Thyroid gland (tissue), 4 donors: Measurements from ENCODE around the gene FSTL4. TPM values are rescaled to one million over a fixed set of nuclear protein-coding genes. Genes with fewer than 3 reads are reported as not detected.
A peak's percentile ranks its signal among the peaks of the same experiment; 100 is the strongest.

Source experiments
- DNase-seq, 2 donors: peaks; one replicate each; pipeline ENCODE4 v3.0.0-alpha.2; 2019
- H3K27ac ChIP-seq, 3 donors: fragments of 200-600 bp; sonication (generic); 1 replicate in 2 of 3; 2 replicates in 1 of 3; pipeline ENCODE4 v1.5.1; 2016 to 2019; ENCODE audit warnings: mild to moderate bottlenecking in 1 of 3, moderate library complexity in 1 of 3
- H3K27me3 ChIP-seq: fragments of 200-600 bp; sonication (generic); one replicate; pipeline ENCODE4 v1.5.1; 2019
- H3K36me3 ChIP-seq, 2 donors: fragments of 200-600 bp; sonication (generic); one replicate each; pipeline ENCODE4 v1.5.1; 2016 to 2019
- H3K4me1 ChIP-seq, 2 donors: fragments of 200-600 bp; sonication (generic); one replicate each; pipeline ENCODE4 v1.5.1; 2017 to 2019
- H3K4me3 ChIP-seq, 3 donors: fragments of 200-600 bp; sonication (generic); replicated peaks in 1 of 3; 1 replicate in 2 of 3; 2 replicates in 1 of 3; pipeline ENCODE4 v1.5.1; 2016; ENCODE audit warnings: mild to moderate bottlenecking in 1 of 3
- H3K9me3 ChIP-seq: fragments of 200-600 bp; sonication (generic); one replicate; pipeline ENCODE4 v1.5.1; 2017
- CTCF ChIP-seq, 6 experiments: fragments of 200-600 bp in 3 of 6; fragments of 450-650 bp in 3 of 6; sonication (generic) in 3 of 6; IDR thresholded peaks; one replicate each; pipeline ENCODE4 v1.5.1; 2016 to 2019; ENCODE audit warnings: antibody characterized with exemption in 6 of 6, mild to moderate bottlenecking in 2 of 6, inconsistent platforms in 1 of 6, moderate library complexity in 1 of 6
- POLR2A ChIP-seq, 2 donors: fragments of 450-650 bp; IDR thresholded peaks; one replicate each; pipeline ENCODE4 v1.6.1; 2017; ENCODE audit warnings: antibody characterized with exemption in 2 of 2, mild to moderate bottlenecking in 2 of 2, moderate library complexity in 1 of 2
- WGBS, 2 donors: methylation state at CpG; one replicate each; pipeline ENCODE4 v1.1.5; 2017; 5-methylcytosine and 5-hydroxymethylcytosine counted together
- intact Hi-C: fragments of 100-400 bp; cut with DNase I; formaldehyde crosslinking; loops from one replicate; pipeline ENCODE4 v1.15.1; 2023
- total RNA-seq, 4 donors: library from RNA; depleted of rRNA; stranded (reverse); fragments of >200 nt; gene quantifications; one replicate each; pipeline ENCODE4 v1.2.3, GENCODE V29; 2016

Gene FSTL4
- total RNA-seq, 4 donors from 2014 or later = 0.10 to 0.13 TPM; not detected in 2

GRCh38 chr5:133412661-133413060, 199.7 kb downstream of the FSTL4 start:
- DNase-seq = no peak
- TF ChIP-seq CTCF (IDR thresholded peaks at IDR 0.05) = no peak
- no peak for TF ChIP-seq POLR2A (IDR thresholded peaks at IDR 0.05)
- H3K4me3 ChIP-seq = no peak overlapping the region
- no peaks in the 10 kb centered on the region for H3K4me1 ChIP-seq
- H3K27me3 ChIP-seq = no peaks in the 10 kb centered on the region
- no peaks in the 10 kb centered on the region for H3K9me3 ChIP-seq
- intact Hi-C loops = no loop called here
- WGBS, 2 donors = 88 to 90% methylated on average over 2 of the region's 2 CpGs
- H3K36me3 ChIP-seq = no peaks in the 10 kb centered on the region
- no peak overlapping the region for H3K27ac ChIP-seq

GRCh38 chr5:133410335-133410828, 202.0 kb downstream of the FSTL4 start:
- 88 to 91% methylated on average over 12 of the region's 12 CpGs for WGBS, 2 donors
- Histone ChIP-seq H3K27ac (no peak overlapping the region), H3K36me3 (no peaks in the 10 kb centered on the region), H3K27me3 (no peaks in the 10 kb centered on the region), H3K4me3 (no peak overlapping the region), H3K9me3 (no peaks in the 10 kb centered on the region), H3K4me1 (no peaks in the 10 kb centered on the region)
- TF ChIP-seq POLR2A (IDR thresholded peaks at IDR 0.05) (no peak), CTCF (IDR thresholded peaks at IDR 0.05) (no peak)
- DNase-seq = no peak
- intact Hi-C loops = no loop called here

GRCh38 chr5:133409210-133409674, 203.1 kb downstream of the FSTL4 start:
- TF ChIP-seq CTCF (IDR thresholded peaks at IDR 0.05) (no peak), POLR2A (IDR thresholded peaks at IDR 0.05) (no peak)

GRCh38 chr5:133408322-133408721, 204.0 kb downstream of the FSTL4 start:
- DNase-seq = no peak
- Histone ChIP-seq H3K27me3 (no peaks in the 10 kb centered on the region), H3K4me3 (no peak overlapping the region), H3K36me3 (no peaks in the 10 kb centered on the region), H3K4me1 (no peaks in the 10 kb centered on the region), H3K27ac (no peak overlapping the region), H3K9me3 (no peaks in the 10 kb centered on the region)
- intact Hi-C loops = no loop called here
- TF ChIP-seq POLR2A (IDR thresholded peaks at IDR 0.05) = no peak
- no peak for TF ChIP-seq CTCF (IDR thresholded peaks at IDR 0.05)
- 59 to 67% methylated on average over 5 to 8 of the region's 8 CpGs for WGBS, 2 donors

More at GRCh38 chr5:133409210-133409674, 203.1 kb downstream of the FSTL4 start:
- Histone ChIP-seq H3K4me1 (no peaks in the 10 kb centered on the region), H3K27me3 (no peaks in the 10 kb centered on the region), H3K4me3 (no peak overlapping the region), H3K36me3 (no peaks in the 10 kb centered on the region), H3K9me3 (no peaks in the 10 kb centered on the region), H3K27ac (no peak overlapping the region)
- intact Hi-C loops = no loop called here
- 86% methylated on average over 5 to 6 of the region's 6 CpGs for WGBS, 2 donors
- DNase-seq = no peak

GRCh38 chr5:133406977-133407632, 205.2 kb downstream of the FSTL4 start:
- H3K4me1 ChIP-seq = no peaks in the 10 kb centered on the region
- TF ChIP-seq CTCF (IDR thresholded peaks at IDR 0.05) (no peak), POLR2A (IDR thresholded peaks at IDR 0.05) (no peak)
- H3K27me3 ChIP-seq = no peaks in the 10 kb centered on the region
- H3K9me3 ChIP-seq = no peaks in the 10 kb centered on the region
- no peaks in the 10 kb centered on the region for H3K36me3 ChIP-seq
- intact Hi-C loops = no loop called here
- no peak overlapping the region for H3K27ac ChIP-seq
- DNase-seq = peak; percentile 8 to 16
- WGBS, 2 donors = 33 to 42% methylated on average over 1 of the region's 1 CpG
- H3K4me3 ChIP-seq = no peak overlapping the region
